WTC11 (cell line): ENCODE results near the gene KRT86. TPM values are rescaled to one million over a fixed set of nuclear protein-coding genes. Genes with fewer than 3 reads are reported as not detected.
"Not testable (repeated sequence)": the region's sequence is repeated elsewhere in the genome, so short reads cannot be mapped to it uniquely, and the experiment has no call there.

Experiments used
- ATAC-seq: fragments of 200-7000 bp; cut with Tn5 transposase; 2 replicates; pipeline ENCODE4 v1.10.0; 2021; ENCODE audit warnings: mild to moderate bottlenecking, moderate library complexity
- CTCF ChIA-PET: fragments of 300-600 bp; sonication (Branson Sonifier 250); formaldehyde crosslinking; loops from one replicate; lab custom pipeline; 2021; ENCODE audit warnings: antibody characterized with exemption; lab: Charles Lee
- POLR2A ChIA-PET: fragments of 350-600 bp; sonication (Branson Sonifier 250); formaldehyde crosslinking; loops from one replicate; lab custom pipeline; 2021; ENCODE audit warnings: antibody characterized with exemption; lab: Charles Lee
- DNase-seq: peaks from one replicate; pipeline ENCODE4 v3.0.0; 2021; ENCODE audit warnings: low spot score
- H3K27ac Mint-ChIP-seq: 2 replicates; pipeline ENCODE4 v1.8.0; 2021; ENCODE audit warnings: mixed read lengths
- H3K27me3 Mint-ChIP-seq: 2 replicates; pipeline ENCODE4 v1.8.0; 2021; ENCODE audit warnings: low read depth, mild to moderate bottlenecking, moderate library complexity, mixed read lengths
- H3K36me3 Mint-ChIP-seq: 2 replicates; pipeline ENCODE4 v1.8.0; 2021; ENCODE audit warnings: mixed read lengths
- H3K4me1 Mint-ChIP-seq: 2 replicates; pipeline ENCODE4 v1.8.0; 2022; ENCODE audit warnings: mixed read lengths
- H3K4me3 Mint-ChIP-seq: 2 replicates; pipeline ENCODE4 v1.8.0; 2021; ENCODE audit warnings: mild to moderate bottlenecking, moderate library complexity, mixed read lengths
- H3K9me3 Mint-ChIP-seq: 2 replicates; pipeline ENCODE4 v1.8.0; 2021; ENCODE audit warnings: mixed read lengths
- AR ChIP-seq: fragments of 250-450 bp; sonication (Bioruptor Pico); IDR thresholded peaks from 2 replicates; pipeline ENCODE4 v1.9.0; 2021; ENCODE audit warnings: mild to moderate bottlenecking
- ATF1 ChIP-seq: sonication (generic); formaldehyde crosslinking; IDR thresholded peaks from 2 replicates; pipeline ENCODE4 v1.8.1; 2023; ENCODE audit warnings: mild to moderate bottlenecking, moderate library complexity, missing genetic modification reagents
- E2F4 ChIP-seq: sonication (generic); formaldehyde crosslinking; IDR thresholded peaks from 2 replicates; pipeline ENCODE4 v1.8.1; 2022; ENCODE audit warnings: low read depth, mild to moderate bottlenecking, moderate library complexity, missing genetic modification reagents, borderline replicate concordance
- ELF4 ChIP-seq: sonication (generic); formaldehyde crosslinking; IDR thresholded peaks from 2 replicates; pipeline ENCODE4 v1.8.1; 2022; ENCODE audit warnings: low read depth, mild to moderate bottlenecking, moderate library complexity, missing genetic modification reagents
- ETV6 ChIP-seq: sonication (generic); formaldehyde crosslinking; IDR thresholded peaks from 2 replicates; pipeline ENCODE4 v1.8.1; 2022; ENCODE audit warnings: mild to moderate bottlenecking, missing genetic modification reagents
- GRHL2 ChIP-seq: fragments of 250-450 bp; sonication (Bioruptor Pico); IDR thresholded peaks from 2 replicates; pipeline ENCODE4 v1.8.0; 2022; ENCODE audit warnings: mild to moderate bottlenecking, moderate library complexity; ENCODE audit not compliant: insufficient replicate concordance, severe bottlenecking
- IRF2 ChIP-seq: sonication (generic); formaldehyde crosslinking; IDR thresholded peaks from 2 replicates; pipeline ENCODE4 v1.8.0; 2022; ENCODE audit warnings: low read depth, missing genetic modification reagents, borderline replicate concordance
- JAZF1 ChIP-seq: fragments of 250-450 bp; sonication (Bioruptor Pico); IDR thresholded peaks from 2 replicates; pipeline ENCODE4 v1.9.0; 2021; ENCODE audit warnings: moderate library complexity, mild to moderate bottlenecking, inconsistent platforms
- MYBL2 ChIP-seq: sonication (generic); formaldehyde crosslinking; IDR thresholded peaks from 2 replicates; pipeline ENCODE4 v1.8.1; 2023; ENCODE audit warnings: mild to moderate bottlenecking, moderate library complexity, missing genetic modification reagents
- NFATC4 ChIP-seq: fragments of 250-450 bp; sonication (Bioruptor Pico); IDR thresholded peaks from 2 replicates; pipeline ENCODE4 v1.9.0; 2021; ENCODE audit warnings: mild to moderate bottlenecking
- OVOL2 ChIP-seq: fragments of 250-450 bp; sonication (Bioruptor Pico); IDR thresholded peaks from 2 replicates; pipeline ENCODE4 v1.9.0; 2021; ENCODE audit warnings: mild to moderate bottlenecking, borderline replicate concordance
- PREB ChIP-seq: sonication (generic); formaldehyde crosslinking; IDR thresholded peaks from 2 replicates; pipeline ENCODE4 v1.8.1; 2022; ENCODE audit warnings: mild to moderate bottlenecking, missing genetic modification reagents, moderate library complexity, borderline replicate concordance
- PRRX2 ChIP-seq: fragments of 250-450 bp; sonication (Bioruptor Pico); IDR thresholded peaks from 2 replicates; pipeline ENCODE4 v1.8.0; 2021; ENCODE audit warnings: mild to moderate bottlenecking
- SOX15 ChIP-seq: fragments of 250-450 bp; sonication (Bioruptor Pico); IDR thresholded peaks from 2 replicates; pipeline ENCODE4 v1.9.0; 2021; ENCODE audit warnings: mild to moderate bottlenecking
- USF1 ChIP-seq: sonication (generic); formaldehyde crosslinking; IDR thresholded peaks from 2 replicates; pipeline ENCODE4 v1.8.0; 2022; ENCODE audit warnings: mild to moderate bottlenecking, missing genetic modification reagents
- ZBTB21 ChIP-seq: sonication (generic); formaldehyde crosslinking; IDR thresholded peaks from 2 replicates; pipeline ENCODE4 v1.8.1; 2023; ENCODE audit warnings: mild to moderate bottlenecking, missing genetic modification reagents, borderline replicate concordance
- ZNF121 ChIP-seq: sonication (generic); formaldehyde crosslinking; IDR thresholded peaks from 2 replicates; pipeline ENCODE4 v1.8.0; 2023; ENCODE audit warnings: missing genetic modification reagents
- ZNF232 ChIP-seq: sonication (generic); formaldehyde crosslinking; IDR thresholded peaks from 2 replicates; pipeline ENCODE4 v1.8.0; 2022; ENCODE audit warnings: mild to moderate bottlenecking, missing genetic modification reagents
- ZNF416 ChIP-seq: fragments of 250-450 bp; sonication (Bioruptor Pico); IDR thresholded peaks from 2 replicates; pipeline ENCODE4 v1.9.0; 2021; ENCODE audit warnings: mild to moderate bottlenecking, inconsistent platforms
- total RNA-seq: library from RNA; stranded (reverse); gene quantifications from 3 replicates; pipeline ENCODE4 v1.2.3, GENCODE V29; 2021
- TF ChIP-seq, protein P1 (sequence below): fragments of 250-450 bp; sonication (Bioruptor Pico); IDR thresholded peaks from 2 replicates; pipeline ENCODE4 v1.9.0; 2021; ENCODE audit warnings: mild to moderate bottlenecking
- TF ChIP-seq, protein P2 (sequence below): fragments of 250-450 bp; sonication (Bioruptor Pico); IDR thresholded peaks from 2 replicates; pipeline ENCODE4 v1.9.0; 2021; ENCODE audit warnings: moderate library complexity, mild to moderate bottlenecking, inconsistent platforms, borderline replicate concordance

The KRT86 gene
- total RNA-seq, 1 experiment from 2014 or later, result 0.11 TPM

DNA sequence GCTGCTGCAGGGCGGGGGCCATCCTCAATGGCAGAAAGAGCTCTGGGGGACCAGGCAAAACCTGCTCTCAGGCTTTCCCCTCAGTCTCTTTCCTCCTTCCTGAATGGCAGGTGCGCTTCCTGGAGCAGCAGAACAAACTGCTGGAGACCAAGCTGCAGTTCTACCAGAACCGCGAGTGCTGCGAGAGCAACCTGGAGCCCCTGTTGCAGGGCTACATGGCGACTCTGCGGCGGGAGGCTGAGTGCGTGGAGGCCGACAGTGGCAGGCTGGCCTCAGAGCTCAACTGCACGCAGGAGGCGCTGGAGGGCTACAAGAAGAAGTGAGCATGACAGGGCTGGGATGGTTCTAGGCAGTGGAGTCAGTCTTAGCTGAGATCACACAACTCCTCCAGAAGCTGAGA lies 69.7 kb downstream of the KRT86 start:
- peaks cover 3% of the 10 kb centered on the region; the same call in 1 of the 2 replicates for H3K36me3 Mint-ChIP-seq
- H3K27ac Mint-ChIP-seq, result no peak overlapping the region
- ChIA-PET CTCF (interaction anchor here (0.8 to 2.3 kb wide), 12 partner anchors 16 to 535 kb away, joined by 3 to 10 read pairs (median 3); no protein-coding TSS in a partner anchor), POLR2A (no interaction called here)
- ATAC-seq, result no peak
- H3K27me3 Mint-ChIP-seq, result no peaks in the 10 kb centered on the region
- peaks cover 13% of the 10 kb centered on the region for H3K9me3 Mint-ChIP-seq
- no peak for DNase-seq
- H3K4me1 Mint-ChIP-seq, result no peaks in the 10 kb centered on the region
- no peak overlapping the region for H3K4me3 Mint-ChIP-seq
- TF ChIP-seq ZBTB21 (CRISPR knock-in tag) (no peak), PREB (no peak), SOX15 (CRISPR knock-in tag) (no peak), IRF2 (CRISPR knock-in tag) (no peak), MYBL2 (CRISPR knock-in tag) (no peak), ZNF416 (no peak), ZNF232 (no peak), NFATC4 (CRISPR knock-in tag) (no peak), ETV6 (CRISPR knock-in tag) (no peak), PRRX2 (no peak), JAZF1 (no peak), ZNF121 (no peak), E2F4 (no peak)
- TF ChIP-seq, protein P1, sequence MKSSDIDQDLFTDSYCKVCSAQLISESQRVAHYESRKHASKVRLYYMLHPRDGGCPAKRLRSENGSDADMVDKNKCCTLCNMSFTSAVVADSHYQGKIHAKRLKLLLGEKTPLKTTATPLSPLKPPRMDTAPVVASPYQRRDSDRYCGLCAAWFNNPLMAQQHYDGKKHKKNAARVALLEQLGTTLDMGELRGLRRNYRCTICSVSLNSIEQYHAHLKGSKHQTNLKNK, result no peak

DNA sequence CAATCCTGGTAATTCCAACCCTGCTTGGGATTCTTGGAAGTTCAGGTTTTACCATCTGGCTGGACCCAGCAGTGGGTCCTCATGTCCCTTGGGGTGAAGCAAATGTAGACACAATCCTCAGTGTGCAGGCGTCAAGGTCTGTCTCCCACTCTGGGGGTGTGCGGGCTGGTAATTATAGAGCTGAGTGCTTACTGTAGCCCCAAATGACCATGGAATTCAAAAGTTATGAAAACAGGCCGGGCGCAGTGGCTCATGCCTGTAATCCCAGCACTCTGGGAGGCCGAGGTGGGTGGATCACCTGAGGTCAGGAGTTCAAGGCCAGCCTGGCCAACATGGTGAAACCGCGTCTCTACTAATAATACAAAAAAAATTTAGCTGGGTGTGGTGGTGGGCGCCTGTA lies 70.6 kb downstream of the KRT86 start:
- ATAC-seq, H3K4me3 Mint-ChIP-seq, H3K27me3 Mint-ChIP-seq, H3K27ac Mint-ChIP-seq, H3K4me1 Mint-ChIP-seq, POLR2A ChIA-PET, DNase-seq, H3K36me3 Mint-ChIP-seq: not testable (repeated sequence)
- peaks cover 13% of the 10 kb centered on the region for H3K9me3 Mint-ChIP-seq
- CTCF ChIA-PET, result interaction anchor here (0.7 to 2.3 kb wide), 7 partner anchors 25 to 535 kb away, joined by 3 to 7 read pairs (median 4); no protein-coding TSS in a partner anchor

DNA sequence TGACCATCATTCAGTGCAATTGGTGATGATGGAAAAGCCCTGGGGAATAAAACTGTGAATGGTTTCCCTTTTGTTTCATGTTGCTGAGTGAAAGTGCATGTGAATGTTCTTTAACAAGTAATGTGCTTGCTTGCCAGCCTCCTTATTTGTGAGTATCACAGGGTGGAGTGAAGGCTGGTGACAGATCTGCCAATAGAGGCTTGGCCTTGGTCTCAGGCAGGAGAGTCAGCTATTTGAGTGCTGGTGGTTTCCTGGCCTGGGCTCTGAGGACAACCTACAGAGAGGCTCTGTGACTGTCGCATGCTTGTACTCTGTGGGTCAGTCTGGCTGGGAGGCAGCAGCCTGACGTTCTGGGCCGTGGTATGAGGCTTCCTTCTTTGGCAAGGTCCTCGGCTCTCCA lies 72.1 kb downstream of the KRT86 start:
- Mint-ChIP-seq H3K4me3 (no peak overlapping the region), H3K27ac (no peak overlapping the region), H3K27me3 (no peaks in the 10 kb centered on the region), H3K36me3 (peaks cover 3% of the 10 kb centered on the region; the same call in 1 of the 2 replicates), H3K9me3 (peaks cover 13% of the 10 kb centered on the region), H3K4me1 (no peaks in the 10 kb centered on the region)
- ChIA-PET POLR2A (no interaction called here), CTCF (interaction anchor here (0.8 kb wide), 1 partner anchor 15 kb away, joined by 3 read pairs; no protein-coding TSS in a partner anchor)
- DNase-seq (no peak), ATAC-seq (no peak)
- TF ChIP-seq OVOL2 (CRISPR knock-in tag), result no peak
- TF ChIP-seq USF1, result no peak
- no peak for TF ChIP-seq ELF4 (CRISPR knock-in tag)
- TF ChIP-seq GRHL2 (CRISPR knock-in tag), result no peak
- TF ChIP-seq, protein P2, sequence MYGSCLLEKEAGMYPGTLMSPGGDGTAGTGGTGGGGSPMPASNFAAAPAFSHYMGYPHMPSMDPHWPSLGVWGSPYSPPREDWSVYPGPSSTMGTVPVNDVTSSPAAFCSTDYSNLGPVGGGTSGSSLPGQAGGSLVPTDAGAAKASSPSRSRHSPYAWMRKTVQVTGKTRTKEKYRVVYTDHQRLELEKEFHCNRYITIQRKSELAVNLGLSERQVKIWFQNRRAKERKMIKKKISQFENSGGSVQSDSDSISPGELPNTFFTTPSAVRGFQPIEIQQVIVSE (CRISPR knock-in tag), result no peak
- no peak for TF ChIP-seq ATF1
- TF ChIP-seq AR, result no peak
- no peak for TF ChIP-seq JAZF1
- TF ChIP-seq ZBTB21 (CRISPR knock-in tag), result no peak
